Lung microvascular endothelial cell (primary cell): ENCODE results near the gene PCDHB11. TPM values are rescaled to one million over a fixed set of nuclear protein-coding genes. Genes with fewer than 3 reads are reported as not detected.
"Not testable (repeated sequence)": the region's sequence is repeated elsewhere in the genome, so short reads cannot be mapped to it uniquely, and the experiment has no call there.

Source experiments
- DNase-seq, 2 donors: peaks; one replicate each; pipeline versions ENCODE4 v3.0.0 to v3.0.0-alpha.2; 2010; ENCODE audit warnings: low read depth in 2 of 2
- total RNA-seq: library from RNA; depleted of rRNA; stranded (reverse); fragments of >200 nt; gene quantifications from 2 replicates; pipeline ENCODE4 v1.2.1, GENCODE V29; 2014

Gene PCDHB11
- total RNA-seq, 1 donor from 2014 or later, result 1.8 TPM

DNA sequence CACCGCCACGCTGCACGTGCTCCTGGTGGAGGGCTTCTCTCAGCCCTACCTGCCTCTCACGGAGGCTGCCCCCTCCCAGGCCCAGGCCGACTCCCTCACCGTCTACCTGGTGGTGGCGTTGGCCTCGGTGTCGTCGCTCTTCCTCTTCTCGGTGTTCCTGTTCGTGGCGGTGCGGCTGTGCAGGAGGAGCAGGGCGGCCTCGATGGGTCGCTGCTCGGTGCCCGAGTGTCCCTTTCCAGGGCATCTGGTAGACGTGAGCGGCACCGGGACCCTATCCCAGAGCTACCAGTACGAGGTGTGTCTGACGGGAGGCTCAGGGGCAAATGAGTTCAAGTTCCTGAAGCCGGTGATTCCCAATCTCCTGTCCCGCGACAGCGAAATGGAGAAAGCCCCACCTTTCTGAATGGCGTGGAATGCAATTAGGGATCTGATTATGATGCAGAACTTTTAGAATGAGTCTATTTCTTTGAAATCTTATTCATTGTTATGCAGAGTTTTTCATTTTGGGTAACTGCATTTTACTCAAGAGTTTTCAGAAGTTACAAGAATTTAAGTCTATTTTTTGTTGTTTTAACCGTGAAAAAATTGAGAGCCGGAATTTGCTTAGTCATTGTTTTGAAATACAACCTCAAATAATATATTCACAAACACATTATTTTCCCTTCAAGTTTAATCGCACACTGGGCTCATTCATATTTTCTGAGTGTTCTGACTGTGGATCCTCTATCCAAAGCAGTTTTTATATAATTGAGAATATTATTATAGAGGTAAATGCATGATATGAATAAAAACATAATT, 37.3 kb downstream of the PCDHB11 start:
- no peak for DNase-seq

DNA sequence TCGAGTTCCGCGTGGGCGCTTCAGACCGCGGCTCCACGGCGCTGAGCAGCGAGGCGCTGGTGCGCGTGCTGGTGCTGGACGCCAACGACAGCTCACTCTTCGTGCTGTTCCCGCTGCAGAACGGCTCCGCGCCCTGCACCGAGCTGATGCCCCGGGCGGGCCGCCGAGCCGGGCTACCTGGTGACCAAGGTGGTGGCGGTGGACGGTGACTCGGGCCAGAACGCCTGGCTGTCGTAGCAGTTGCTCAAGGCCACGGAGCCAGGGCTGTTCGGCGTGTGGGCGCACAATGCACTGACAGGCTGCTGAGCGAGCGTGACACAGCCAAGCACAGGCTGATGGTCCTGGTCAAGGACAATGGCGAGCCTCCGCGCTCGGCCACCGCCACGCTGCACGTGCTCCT, 42.1 kb downstream of the PCDHB11 start:
- no peak for DNase-seq

DNA sequence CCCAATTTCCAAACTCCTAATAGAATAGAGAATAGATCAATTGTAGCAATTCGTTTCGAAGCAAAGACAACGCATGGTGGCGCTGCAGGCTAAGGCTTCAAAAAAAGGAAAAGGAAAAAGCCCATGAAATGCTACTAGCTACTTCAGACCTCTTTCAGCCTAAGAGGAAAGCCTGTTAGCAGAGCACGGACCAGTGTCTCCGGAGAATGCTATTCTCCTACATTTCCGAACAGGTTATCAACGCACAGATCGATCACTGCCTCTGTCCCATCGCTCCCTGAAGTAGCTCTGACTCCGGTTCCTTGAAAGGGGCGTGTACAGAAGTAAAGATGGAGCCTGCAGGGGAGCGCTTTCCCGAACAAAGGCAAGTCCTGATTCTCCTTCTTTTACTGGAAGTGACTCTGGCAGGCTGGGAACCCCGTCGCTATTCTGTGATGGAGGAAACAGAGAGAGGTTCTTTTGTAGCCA, 45.9 kb downstream of the PCDHB11 start, which contains the start of gene PCDHB15:
PCDHB15 (plus strand) TSS at position 146 of the 468 bp plus-strand sequence; CDS start at position 330, 184 bp downstream.
- peak; percentile 1 to 6 for DNase-seq

DNA sequence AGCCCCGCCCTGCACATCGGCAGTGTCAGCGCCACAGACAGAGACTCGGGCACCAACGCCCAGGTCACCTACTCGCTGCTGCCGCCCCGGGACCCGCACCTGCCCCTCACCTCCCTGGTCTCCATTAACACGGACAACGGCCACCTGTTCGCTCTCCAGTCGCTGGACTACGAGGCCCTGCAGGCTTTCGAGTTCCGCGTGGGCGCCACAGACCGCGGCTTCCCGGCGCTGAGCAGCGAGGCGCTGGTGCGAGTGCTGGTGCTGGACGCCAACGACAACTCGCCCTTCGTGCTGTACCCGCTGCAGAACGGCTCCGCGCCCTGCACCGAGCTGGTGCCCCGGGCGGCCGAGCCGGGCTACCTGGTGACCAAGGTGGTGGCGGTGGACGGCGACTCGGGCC, 47.5 kb downstream of the PCDHB11 start:
- DNase-seq, result not testable (repeated sequence)

DNA sequence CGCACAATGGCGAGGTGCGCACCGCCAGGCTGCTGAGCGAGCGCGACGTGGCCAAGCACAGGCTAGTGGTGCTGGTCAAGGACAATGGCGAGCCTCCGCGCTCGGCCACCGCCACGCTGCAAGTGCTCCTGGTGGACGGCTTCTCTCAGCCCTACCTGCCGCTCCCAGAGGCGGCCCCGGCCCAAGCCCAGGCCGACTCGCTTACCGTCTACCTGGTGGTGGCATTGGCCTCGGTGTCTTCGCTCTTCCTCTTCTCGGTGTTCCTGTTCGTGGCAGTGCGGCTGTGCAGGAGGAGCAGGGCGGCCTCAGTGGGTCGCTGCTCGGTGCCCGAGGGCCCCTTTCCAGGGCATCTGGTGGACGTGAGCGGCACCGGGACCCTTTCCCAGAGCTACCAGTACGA, 48.0 kb downstream of the PCDHB11 start:
- not testable (repeated sequence) for DNase-seq

DNA sequence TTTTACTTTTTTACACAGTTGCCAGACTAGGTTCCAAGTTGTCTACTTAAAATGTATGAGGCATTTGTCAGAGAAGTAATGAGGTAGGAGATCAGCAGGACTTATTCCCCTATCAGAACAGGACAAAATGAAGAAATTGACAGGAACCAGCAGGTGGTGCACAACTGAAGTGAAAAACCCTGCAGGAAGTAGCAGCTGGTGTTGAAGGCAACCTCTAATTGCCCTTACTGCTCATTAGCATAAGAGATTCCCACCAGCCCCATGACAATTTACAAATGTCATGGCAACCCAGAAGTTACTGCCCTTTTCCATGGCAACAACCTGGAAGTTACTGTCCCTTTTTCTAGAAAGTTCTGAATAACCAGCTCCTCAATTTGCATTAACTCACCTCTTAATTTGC, 51.1 kb downstream of the PCDHB11 start:
- DNase-seq, result no peak

Other genes starting within 250 kb of the PCDHB11 start
- gene PCDHAC2, start 233.2 kb upstream of the PCDHB11 start, total RNA-seq, result 0.20 and 0.22 TPM in 2 replicates
- not detected in 2 replicates for gene PCDHB1, start 148.3 kb upstream of the PCDHB11 start, total RNA-seq
- gene PCDHB2, start 105.0 kb upstream of the PCDHB11 start, total RNA-seq, result 1.3 and 2.2 TPM in 2 replicates
- gene PCDHB3, start 99.2 kb upstream of the PCDHB11 start, total RNA-seq, result 0.22 and 0.60 TPM in 2 replicates
- gene PCDHB4, start 77.8 kb upstream of the PCDHB11 start, total RNA-seq, result 0.20 and 0.22 TPM in 2 replicates
- gene PCDHB5, start 64.4 kb upstream of the PCDHB11 start, total RNA-seq, result 0.87 and 1.8 TPM in 2 replicates
- under 0.01 and 0.20 TPM in 2 replicates for gene PCDHB6, start 49.6 kb upstream of the PCDHB11 start, total RNA-seq
- gene PCDHB7, start 27.0 kb upstream of the PCDHB11 start, total RNA-seq, result 0.44 and 2.4 TPM in 2 replicates
- 0.40 and 0.44 TPM in 2 replicates for gene PCDHB8, start 21.8 kb upstream of the PCDHB11 start, total RNA-seq
- gene PCDHB16, start 17.2 kb upstream of the PCDHB11 start, total RNA-seq, result 0.22 and 0.99 TPM in 2 replicates
- 0.22 and 0.40 TPM in 2 replicates for gene PCDHB9, start 12.5 kb upstream of the PCDHB11 start, total RNA-seq
- gene PCDHB10, start 7.3 kb upstream of the PCDHB11 start, total RNA-seq, result 0.44 and 1.8 TPM in 2 replicates
- 0.44 and 1.4 TPM in 2 replicates for gene PCDHB12, start 9.1 kb downstream of the PCDHB11 start, total RNA-seq
- 0.87 and 2.6 TPM in 2 replicates for gene PCDHB13, start 14.3 kb downstream of the PCDHB11 start, total RNA-seq
- 1.1 and 1.4 TPM in 2 replicates for gene PCDHB14, start 23.7 kb downstream of the PCDHB11 start, total RNA-seq
- gene PCDHB15, start 45.8 kb downstream of the PCDHB11 start, total RNA-seq, result 0.44 and 1.4 TPM in 2 replicates
- gene SLC25A2, start 104.4 kb downstream of the PCDHB11 start, total RNA-seq, result under 0.01 and 0.20 TPM in 2 replicates
- 56.7 and 63.5 TPM in 2 replicates for gene TAF7, start 121.2 kb downstream of the PCDHB11 start, total RNA-seq
- 0.40 and 0.44 TPM in 2 replicates for gene PCDHGA1, start 130.9 kb downstream of the PCDHB11 start, total RNA-seq
- gene PCDHGA2, start 139.1 kb downstream of the PCDHB11 start, total RNA-seq, result 0.65 and 0.79 TPM in 2 replicates
- 0.40 and 0.44 TPM in 2 replicates for gene PCDHGA3, start 144.2 kb downstream of the PCDHB11 start, total RNA-seq
- 0.87 and 1.6 TPM in 2 replicates for gene PCDHGB1, start 150.5 kb downstream of the PCDHB11 start, total RNA-seq
- gene PCDHGA4, start 155.4 kb downstream of the PCDHB11 start, total RNA-seq, result 2.0 TPM in 2 replicates
- gene PCDHGB2, start 160.4 kb downstream of the PCDHB11 start, total RNA-seq, result 1.3 and 1.4 TPM in 2 replicates
- 0.44 and 0.60 TPM in 2 replicates for gene PCDHGA5, start 164.5 kb downstream of the PCDHB11 start, total RNA-seq
- 2.0 and 3.8 TPM in 2 replicates for gene PCDHGB3, start 170.6 kb downstream of the PCDHB11 start, total RNA-seq
- gene PCDHGA6, start 174.3 kb downstream of the PCDHB11 start, total RNA-seq, result 1.7 and 2.4 TPM in 2 replicates
- gene PCDHGA7, start 183.1 kb downstream of the PCDHB11 start, total RNA-seq, result 0.65 and 0.99 TPM in 2 replicates
- gene PCDHGB4, start 188.1 kb downstream of the PCDHB11 start, total RNA-seq, result 8.3 and 10.1 TPM in 2 replicates
- gene PCDHGA8, start 193.0 kb downstream of the PCDHB11 start, total RNA-seq, result 1.1 and 1.2 TPM in 2 replicates
- 7.4 and 9.5 TPM in 2 replicates for gene PCDHGB5, start 198.3 kb downstream of the PCDHB11 start, total RNA-seq
- 0.87 and 2.2 TPM in 2 replicates for gene PCDHGA9, start 203.2 kb downstream of the PCDHB11 start, total RNA-seq
- gene PCDHGB6, start 208.4 kb downstream of the PCDHB11 start, total RNA-seq, result 1.3 and 2.4 TPM in 2 replicates
- gene PCDHGA10, start 213.4 kb downstream of the PCDHB11 start, total RNA-seq, result 2.6 and 5.0 TPM in 2 replicates
- 4.1 and 6.2 TPM in 2 replicates for gene PCDHGB7, start 218.1 kb downstream of the PCDHB11 start, total RNA-seq
- 4.1 and 4.4 TPM in 2 replicates for gene PCDHGA11, start 221.4 kb downstream of the PCDHB11 start, total RNA-seq
- 1.8 and 2.8 TPM in 2 replicates for gene PCDHGA12, start 230.9 kb downstream of the PCDHB11 start, total RNA-seq